HG03108 (cell line): ENCODE results near the gene CD160.

Source experiments
- ATAC-seq: cut with Tn5 transposase; IDR thresholded peaks from one replicate; pipeline ENCODE4 v1.9.1; 2021; ENCODE audit warnings: moderate library complexity; ENCODE audit not compliant: unreplicated experiment

CD160 gene

DNA sequence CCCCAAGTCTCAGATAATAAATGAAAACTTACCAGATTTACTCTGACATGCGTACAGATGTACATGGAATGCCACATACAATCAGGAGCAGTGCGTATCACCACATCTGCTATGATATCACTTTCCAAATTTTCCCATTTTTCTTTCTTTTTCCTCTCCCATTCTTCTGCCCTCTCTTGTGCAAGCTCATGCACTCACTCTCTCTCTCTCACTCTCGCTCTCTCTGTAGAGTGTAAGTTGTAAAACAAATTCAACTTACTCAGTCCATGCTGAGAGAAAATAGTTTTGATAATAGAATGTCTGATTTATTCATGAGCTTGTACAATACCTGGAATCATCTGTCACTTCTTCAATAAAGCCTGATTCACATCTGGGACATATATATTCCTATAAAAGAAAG, 69.3 kb downstream of the CD160 start:
- ATAC-seq, result no peak
